GM18909 (cell line): ENCODE results near the gene TBP.

ENCODE experiments used
- ATAC-seq: cut with Tn5 transposase; IDR thresholded peaks from one replicate; pipeline ENCODE4 v1.9.1; 2021; ENCODE audit warnings: mild to moderate bottlenecking; ENCODE audit not compliant: unreplicated experiment, poor library complexity

Gene TBP

DNA sequence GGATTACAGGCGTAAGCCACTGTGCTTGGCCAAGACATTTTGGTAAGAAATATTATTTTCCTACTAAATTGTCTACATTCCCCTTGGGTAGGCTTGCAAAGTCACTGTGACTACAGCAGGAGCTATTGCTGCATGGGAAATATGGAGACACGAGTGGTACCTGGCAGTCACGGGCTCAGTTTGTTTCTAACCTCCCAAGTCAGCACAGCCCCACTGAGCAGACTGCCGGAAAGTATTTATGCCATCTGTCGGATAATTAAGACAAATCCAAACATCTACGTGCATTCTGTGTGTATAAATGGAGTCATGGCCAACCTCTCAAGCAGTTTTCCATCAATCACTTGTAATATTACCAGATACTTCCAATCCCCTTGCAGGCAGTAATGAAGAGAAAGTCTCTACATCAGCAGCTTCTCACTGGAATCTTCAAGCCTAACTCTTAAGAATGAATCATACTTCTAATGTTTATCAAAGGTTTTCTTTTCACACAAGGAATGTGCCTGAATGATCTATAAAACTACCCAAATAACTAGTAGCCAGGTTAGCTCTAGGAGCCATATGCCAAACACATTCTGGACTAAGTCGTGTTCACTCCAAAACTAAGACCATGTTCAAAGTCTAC, 21.2 kb upstream of the TBP start:
- ATAC-seq = no peak

DNA sequence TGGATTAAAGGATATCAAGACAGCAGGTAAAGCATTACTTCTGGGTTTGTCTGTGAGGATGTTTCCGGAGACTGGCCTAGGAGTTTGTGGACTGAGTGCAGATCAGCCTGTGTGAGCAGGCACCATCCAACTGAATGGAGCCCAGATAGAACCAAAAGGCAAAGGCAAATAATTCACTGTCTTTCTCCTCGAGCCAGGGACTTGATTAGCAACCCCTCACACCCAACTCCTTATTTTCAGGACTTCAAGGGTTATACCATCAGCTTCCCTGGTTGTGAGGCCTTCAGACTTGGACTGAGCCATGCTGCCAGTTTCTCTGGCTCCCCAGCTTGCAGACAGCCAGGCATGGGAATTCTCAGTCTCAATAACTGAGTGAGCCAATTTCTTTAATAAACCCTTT, 20.4 kb upstream of the TBP start:
- ATAC-seq = no peak

DNA sequence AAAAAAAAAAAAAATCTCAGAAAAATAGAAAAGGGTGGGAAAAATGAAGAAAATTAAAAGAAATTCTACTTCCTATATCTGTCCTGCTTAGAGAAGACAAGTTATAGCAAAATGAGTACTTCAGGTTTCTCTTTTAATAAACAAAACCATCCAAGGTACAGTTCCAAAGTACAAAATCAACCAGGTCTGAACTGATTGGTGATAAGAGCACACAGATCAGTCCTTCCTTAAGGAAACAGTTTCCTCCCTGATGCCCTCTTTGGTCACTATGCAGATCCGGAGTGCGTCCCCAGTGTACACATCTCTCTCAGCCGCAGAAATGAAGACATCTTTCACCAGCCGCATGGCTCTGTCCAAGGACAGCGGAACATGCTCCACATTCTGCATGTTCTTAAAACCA, 19.2 kb upstream of the TBP start:
- ATAC-seq = no peak

DNA sequence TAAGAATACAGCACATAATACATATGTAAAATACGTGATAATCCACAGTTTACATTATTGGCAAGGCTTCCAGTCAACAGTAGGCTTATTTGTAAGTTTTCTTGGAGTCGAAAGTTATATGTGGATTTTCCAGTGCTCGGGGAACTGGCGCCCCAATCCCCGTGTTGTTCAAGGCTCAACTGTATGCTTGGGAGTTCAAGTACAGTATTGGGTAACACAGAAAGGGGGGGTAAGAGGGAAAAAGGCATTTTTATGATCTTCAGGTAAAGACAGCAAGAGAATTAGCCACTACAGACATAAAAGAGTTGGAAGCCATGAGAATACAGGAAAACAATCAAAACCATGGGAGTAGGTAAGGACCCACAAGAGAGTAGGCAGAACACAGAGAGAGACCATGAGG, 17.5 kb upstream of the TBP start:
- ATAC-seq = no peak

DNA sequence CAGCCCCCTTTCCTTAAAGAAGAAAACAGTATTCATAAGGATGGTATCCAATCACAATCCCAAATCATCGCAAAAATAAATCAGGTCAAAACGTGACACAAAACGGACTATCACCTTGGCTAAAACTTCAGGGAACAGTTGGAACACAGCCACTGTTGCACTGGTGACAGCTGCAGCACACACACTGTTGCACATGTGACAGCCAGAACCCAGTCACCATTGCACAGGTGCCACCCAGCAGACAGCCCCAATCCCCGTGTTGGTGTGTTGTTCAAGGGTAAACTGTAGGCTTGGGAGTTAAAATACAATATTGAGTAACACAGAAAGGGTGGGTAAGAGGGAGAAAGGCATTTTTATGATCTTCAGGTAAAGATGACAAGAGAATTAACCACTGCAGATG, 16.8 kb upstream of the TBP start:
- ATAC-seq = no peak

DNA sequence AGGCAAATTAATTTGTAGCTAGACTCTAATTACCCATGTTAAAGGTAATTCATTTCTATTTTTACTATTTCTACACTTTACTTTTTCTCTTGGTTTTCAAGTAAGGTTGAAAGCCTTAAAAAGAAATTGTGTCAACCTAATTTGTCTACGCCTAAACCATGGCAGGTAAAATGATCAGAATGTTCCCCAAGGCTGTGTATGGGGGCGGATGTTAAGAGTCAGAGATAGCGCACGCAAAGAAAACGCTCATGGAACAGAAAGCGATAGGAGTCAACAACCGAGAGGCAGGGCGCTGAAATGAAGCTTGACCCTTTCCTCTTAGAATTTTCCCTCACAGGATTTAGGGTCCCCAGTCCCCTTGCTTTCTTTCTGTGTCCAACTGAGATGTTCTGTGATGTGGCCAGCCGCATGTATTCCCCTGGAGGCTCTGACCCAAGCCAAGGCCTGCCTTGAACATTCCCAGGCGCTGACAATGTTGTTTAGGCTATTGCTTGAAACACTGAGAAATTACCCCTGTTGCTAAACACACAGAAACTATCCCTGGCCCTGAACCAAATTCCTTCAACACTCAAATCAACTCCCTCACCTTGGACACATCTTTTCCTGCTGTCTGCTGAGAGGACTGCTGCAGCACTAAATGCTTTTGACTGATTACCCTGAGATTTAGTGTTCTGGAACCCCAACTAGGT, 12.0 kb upstream of the TBP start:
- ATAC-seq = no peak

DNA sequence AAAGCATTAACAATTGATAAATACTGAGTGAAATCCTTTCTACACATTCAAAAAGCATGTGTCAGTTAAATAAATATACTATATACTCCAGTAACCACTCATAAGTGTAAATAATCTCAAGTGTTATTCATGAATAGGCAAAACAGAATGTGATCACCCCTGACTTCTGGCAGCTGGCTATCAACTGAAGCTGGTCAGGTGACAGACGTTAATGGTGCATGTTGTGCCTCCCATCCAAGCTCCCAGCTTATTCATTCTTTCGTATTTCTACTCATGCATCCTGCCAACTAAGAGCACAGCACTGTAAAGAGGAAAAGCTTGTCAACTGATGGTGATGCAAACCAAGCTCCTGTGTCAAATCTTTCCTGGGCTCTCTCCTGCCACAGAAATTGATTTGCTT, 8.8 kb upstream of the TBP start:
- ATAC-seq = no peak

DNA sequence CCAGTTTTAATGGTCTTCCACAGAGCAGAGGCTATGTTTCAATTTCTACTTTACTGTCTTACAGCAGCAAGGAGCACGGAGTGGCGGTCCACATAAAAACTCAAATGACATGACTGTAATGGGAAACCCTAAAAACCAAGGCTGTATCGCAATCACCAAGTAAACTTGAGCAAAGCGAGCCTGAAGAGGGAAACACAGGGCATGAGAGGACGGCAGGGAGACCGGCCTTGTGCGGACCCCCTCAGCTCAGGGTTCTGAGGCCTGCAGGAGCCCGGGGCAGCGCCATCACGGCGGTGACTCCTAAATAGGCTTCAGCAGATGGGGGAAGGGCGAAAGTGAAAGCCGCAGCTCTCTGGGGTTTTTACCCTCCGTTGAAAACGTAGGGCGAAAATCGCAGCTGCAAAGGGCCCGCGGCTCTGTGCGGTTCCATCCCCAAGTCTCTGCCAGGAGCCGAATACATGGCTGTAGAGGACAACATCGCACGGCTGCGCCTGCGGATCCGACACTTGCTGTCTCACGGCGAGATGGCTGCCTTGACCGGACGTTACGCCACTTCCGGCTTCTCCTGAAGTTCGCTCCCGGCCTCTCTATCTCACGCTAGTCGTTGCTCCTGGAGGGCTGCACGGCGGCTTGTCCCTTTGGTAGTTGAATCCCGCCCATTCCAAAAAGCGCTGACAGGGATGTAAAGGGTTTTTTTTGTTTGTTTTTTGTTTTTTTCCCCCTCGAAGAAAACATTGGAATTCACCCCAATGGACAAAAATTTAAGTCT, 1.2 kb upstream of the TBP start, which contains the start of gene PSMB1:
Gene PSMB1, minus strand, starts transcription at position 543 of the 769 bp plus-strand sequence. Its CDS starts 65 bp downstream, at position 478.
- ATAC-seq = peak; percentile 64

DNA sequence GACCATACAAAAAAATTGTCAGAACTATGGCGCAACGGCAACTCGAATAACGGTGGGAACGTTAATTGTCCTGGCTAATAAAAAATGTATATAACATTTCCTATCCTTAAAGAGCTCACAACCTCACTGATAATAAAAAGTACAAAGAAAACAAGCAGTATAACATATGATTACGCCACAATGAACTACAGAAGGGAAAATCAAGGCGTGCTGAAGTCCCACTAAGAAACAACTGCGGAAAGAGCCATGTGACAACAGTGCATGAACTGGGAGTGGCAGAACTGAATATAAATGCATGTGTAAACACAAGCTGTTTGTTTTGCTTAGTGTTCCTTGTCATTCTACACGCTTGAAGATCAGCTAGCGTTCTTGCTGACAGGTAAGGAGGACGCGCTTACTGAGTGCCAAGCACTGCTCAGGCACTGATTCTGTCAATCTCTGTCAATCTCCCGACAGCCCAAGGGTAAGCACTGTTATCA, 596 bp upstream of the TBP start:
- ATAC-seq = peak; percentile 37

DNA sequence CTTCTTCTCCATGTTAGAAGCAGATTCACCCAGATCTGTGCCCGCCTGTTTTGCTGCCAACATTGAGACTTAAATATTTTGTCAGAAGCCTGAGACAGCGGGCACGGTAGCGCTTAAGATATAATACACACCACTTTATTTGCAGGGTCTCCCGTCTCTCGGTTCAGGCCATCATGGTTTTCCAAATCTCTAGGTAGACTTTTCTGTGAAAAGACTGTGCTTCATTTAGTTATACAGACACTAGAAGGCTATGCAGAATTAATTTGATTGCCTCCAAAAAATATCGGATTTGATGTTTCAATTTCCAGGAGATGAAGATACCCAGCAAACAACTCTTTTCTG, 598 bp downstream of the TBP start:
- no peak for ATAC-seq

DNA sequence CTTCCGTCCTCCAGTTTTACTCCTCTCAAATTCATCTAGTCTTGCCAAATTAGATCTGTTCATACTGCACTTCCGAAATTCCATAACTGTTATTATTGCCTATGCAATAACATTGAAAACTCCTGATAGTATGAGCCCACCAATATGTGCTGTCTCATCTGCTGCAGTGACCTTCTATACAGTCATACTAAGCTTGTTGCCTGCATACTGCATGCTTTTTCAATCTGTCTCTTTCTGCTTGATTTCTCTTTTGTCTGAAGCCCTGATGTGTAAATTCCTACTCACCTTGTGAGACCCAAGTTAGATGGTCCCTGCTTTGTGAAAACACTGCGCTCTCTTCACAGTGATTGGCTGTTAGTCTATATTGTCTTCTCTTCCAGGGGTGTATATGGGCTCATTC, 1.1 kb downstream of the TBP start:
- ATAC-seq = no peak

DNA sequence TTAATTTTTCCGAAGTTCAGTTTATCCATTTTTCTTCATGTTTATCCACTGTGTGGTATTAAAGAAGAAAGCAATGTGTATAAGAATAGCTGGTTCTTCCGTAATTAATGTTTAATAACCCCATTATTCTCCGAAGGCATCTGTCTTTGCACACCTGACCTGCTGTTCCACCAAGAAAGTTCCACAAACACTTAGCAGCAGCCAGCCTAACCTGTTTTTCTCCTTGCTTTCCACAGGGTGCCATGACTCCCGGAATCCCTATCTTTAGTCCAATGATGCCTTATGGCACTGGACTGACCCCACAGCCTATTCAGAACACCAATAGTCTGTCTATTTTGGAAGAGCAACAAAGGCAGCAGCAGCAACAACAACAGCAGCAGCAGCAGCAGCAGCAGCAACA, 7.4 kb downstream of the TBP start:
- no peak for ATAC-seq

DNA sequence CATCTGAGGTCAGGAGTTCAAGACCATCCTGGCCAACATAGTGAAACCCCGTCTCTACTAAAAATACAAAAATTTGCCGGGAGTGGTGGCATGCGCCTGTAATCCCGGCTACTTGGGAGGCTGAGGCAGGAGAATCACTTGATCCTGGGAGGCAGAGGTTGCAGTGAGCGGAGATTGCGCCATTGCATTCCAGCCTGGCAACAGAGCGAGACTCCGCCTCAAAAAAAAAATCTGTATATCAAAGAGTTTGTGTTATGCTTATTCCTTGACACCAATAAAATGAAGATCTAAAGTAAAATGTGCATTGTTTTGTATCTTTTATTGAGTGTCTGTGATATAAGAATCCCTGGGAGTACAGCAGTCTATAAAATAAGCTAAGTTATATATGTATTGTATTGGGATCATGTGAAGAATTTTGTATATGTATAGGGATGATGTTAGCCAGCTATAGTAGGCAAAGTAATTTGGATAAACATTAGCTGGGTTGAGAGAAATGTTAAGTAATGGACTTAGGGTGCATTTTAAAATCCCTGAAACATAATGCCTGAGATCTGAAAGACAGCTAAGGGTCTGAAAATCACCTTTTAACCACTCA, 10.9 kb downstream of the TBP start:
- ATAC-seq = no peak

DNA sequence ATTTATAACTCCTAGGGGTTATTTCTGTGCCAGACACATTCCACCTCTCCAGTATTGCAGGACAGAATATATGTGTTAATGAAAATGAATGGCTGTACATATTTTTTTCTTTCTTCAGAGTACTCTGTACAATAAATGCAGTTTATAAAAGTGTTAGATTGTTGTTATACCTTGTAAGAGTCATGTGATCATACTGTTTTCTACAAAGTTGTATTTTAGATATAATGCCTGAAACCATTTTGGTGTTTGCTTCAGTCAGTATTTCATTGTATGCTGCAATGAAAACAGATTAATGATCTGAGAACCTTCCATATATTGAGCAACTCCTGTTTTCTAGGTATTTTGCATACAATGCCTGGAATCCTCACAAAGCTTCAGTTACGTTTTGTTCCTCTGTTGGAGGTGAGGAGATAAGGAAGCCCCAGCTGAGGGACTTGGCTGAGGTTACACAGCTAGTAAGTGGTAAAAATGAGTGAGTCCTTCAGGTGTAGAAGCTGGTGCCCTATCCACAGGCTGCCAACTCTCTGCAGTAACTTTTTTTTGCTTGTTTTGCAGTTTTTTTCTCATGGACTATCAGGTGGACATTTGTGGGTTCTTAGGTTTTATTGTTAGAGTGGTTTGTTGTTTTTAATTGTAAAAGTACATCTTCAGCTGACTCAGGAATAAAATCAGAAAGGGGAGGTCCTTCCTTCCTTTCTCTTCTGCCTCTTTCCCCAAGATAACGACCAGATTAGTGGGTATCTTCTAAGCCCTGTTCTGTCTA, 18.7 kb downstream of the TBP start:
- ATAC-seq = no peak

DNA sequence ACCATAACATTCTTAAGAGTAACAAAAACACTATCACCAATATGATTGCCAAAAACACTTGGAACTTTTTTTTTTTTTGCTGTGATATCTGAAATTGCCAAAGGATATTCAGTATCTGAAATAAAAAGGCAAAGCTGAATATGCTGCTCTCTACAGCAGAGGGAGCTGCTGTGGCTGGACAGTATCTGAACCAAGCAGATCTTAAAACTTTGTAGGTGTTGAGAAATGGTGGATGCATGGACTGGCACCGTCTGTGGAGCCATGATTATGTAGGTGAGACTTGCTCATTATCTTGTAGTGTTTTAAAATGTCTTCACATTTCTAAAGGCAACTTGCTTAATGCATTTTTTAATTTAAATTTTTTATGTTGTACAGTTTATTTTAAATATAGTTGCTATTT, 21.1 kb downstream of the TBP start:
- ATAC-seq = no peak

DNA sequence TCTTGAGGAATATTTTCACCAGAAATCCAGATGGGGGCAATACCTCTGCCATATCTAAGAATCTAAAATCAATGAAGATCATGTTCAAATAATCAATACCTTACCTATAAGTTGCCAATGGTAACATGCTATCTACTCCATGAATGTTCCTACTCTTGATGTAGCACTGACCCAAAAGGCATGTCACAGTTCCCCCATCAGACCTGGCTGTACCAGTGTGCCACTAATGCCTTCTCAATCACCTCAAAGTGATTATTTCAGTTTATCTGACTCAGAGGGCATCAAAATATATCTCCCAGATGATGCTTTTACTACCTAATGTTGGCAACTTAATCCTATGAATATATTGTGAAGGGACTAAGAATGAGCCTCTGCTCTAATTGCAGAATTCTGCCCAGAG, 24.7 kb downstream of the TBP start:
- no peak for ATAC-seq

DNA sequence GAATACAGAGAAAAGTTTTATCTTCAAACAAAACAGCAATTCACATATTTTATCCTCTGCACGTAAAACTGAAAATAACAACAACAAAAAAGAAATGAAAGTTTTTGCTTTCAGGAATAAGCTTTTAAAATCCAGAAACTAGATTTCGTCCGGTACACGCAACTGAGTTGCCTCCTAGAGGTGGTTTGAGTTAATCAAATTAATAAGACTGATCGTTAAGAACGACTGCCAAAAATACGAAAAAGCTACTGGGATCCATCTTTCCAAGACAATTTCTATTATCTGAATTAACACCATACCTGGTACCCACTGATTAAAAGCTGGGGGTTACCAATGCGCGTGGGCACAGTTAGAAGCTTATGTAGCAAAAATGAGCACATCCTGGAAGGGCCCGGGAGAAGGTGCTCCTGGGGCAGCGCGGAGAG, 29.6 kb downstream of the TBP start:
- ATAC-seq = peak; percentile 8

DNA sequence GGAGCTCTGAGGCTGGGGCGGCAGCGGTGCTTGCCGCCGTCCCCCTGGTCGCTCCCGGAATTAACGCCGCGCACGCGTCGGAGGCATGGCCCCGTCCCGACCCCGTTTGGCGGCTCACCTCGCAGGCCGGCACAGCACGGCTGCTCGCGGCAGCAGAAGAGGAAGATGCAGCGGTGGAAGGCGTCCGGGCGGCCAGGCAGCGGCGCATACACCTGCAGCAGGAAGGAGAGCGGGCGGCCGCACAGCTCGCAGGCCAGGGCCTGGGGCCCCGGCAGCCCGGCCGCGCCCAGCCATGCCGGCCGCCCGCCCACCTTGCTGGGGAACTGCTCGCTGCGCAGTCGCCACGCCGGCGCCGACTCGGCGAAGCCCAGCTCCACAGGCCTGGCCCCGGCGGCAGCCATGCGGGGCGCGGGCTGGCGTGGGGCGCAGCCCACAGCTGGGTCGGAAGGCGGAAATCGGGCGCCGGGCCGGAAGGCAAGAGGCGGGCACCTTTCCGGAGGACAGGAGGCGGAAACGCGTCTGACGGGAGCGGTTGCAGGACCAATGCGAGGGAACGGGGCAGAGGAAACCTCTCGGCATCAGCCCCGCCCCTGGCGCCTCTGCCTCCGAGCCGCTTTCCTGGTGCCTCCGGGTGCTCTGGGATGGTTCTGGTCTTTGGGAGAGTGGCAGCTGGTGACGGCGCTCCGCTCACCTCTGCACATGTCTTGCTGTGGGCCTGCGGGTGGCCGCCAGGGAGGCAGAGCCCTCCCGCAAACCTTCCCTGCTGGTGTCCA, 30.2 kb downstream of the TBP start, which contains the start of gene PDCD2:
Gene PDCD2, minus strand, starts transcription at position 457 of the 773 bp plus-strand sequence. Its CDS starts 56 bp downstream, at position 401.
- peak; percentile 98 for ATAC-seq

DNA sequence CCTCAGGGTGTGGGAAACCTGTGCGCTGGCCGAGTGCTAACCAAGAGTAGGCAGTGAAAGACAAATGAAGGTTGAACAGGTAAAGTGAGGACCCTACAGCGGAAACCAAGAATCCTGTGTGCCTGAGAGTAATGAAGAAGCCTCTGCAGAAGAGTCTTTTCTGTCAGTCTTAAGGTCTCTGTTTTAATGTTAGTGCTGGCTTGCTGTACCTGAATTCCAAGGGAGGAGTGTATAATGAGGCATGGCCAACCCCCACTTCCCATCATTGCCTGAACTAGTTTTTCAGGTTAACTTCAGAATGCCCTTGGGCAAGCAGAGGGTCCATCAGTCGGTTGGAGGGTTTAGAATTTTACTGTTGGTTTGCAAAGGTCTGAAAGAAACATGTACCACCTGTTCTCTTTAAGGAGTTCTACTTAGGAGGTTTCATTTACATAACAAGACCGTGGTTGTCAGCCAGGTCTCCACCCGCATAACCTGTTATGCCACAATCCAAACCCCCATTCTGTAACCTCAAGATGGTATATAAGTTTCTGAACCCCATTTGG, 30.9 kb downstream of the TBP start:
- ATAC-seq = peak; percentile 40
